Vagina (tissue), 2 donors: ENCODE results near the gene SZRD1. TPM values are rescaled to one million over a fixed set of nuclear protein-coding genes. Genes with fewer than 3 reads are reported as not detected.

Experiments used
- DNase-seq, 2 donors: peaks; one replicate each; pipeline ENCODE4 v3.0.0-alpha.2; 2017; ENCODE audit errors: extremely low spot score in 2 of 2
- H3K27ac ChIP-seq: fragments of 200-600 bp; sonication (generic); one replicate; pipeline ENCODE4 v1.5.1; 2019
- H3K27me3 ChIP-seq: fragments of 200-600 bp; sonication (generic); one replicate; pipeline ENCODE4 v1.5.1; 2019
- H3K36me3 ChIP-seq, 2 donors: fragments of 200-600 bp; sonication (generic); one replicate each; pipeline ENCODE4 v1.5.1; 2017 to 2019
- H3K4me1 ChIP-seq: fragments of 200-600 bp; sonication (generic); one replicate; pipeline ENCODE4 v1.5.1; 2019
- H3K4me3 ChIP-seq, 2 donors: fragments of 200-600 bp; sonication (generic); 1 replicate in 1 of 2; 2 replicates in 1 of 2; pipeline ENCODE4 v1.5.1; 2016 to 2019
- H3K9me3 ChIP-seq: fragments of 200-600 bp; sonication (generic); one replicate; pipeline ENCODE4 v1.5.1; 2019
- POLR2A ChIP-seq, 2 donors: fragments of 450-650 bp; IDR thresholded peaks; one replicate each; pipeline ENCODE4 v1.6.1; 2017; ENCODE audit warnings: antibody characterized with exemption in 2 of 2, mild to moderate bottlenecking in 2 of 2, moderate library complexity in 2 of 2
- POLR2AphosphoS5 ChIP-seq, 2 donors: sonication (generic); formaldehyde crosslinking; IDR thresholded peaks; one replicate each; pipeline ENCODE4 v1.9.0; 2017; ENCODE audit warnings: antibody characterized with exemption in 2 of 2, mild to moderate bottlenecking in 2 of 2, low read depth in 1 of 2; ENCODE audit not compliant: insufficient read depth in 1 of 2
- intact Hi-C: fragments of 100-400 bp; cut with DNase I; formaldehyde crosslinking; loops from one replicate; pipeline ENCODE4 v1.15.1; 2023
- total RNA-seq: library from RNA; depleted of rRNA; stranded (reverse); fragments of >200 nt; gene quantifications from one replicate; pipeline ENCODE4 v1.2.3, GENCODE V29; 2016
- TF ChIP-seq, protein P1 (sequence below), 3 experiments: fragments of 450-650 bp in 2 of 3; fragments of 200-600 bp in 1 of 3; sonication (generic) in 1 of 3; IDR thresholded peaks; one replicate each; pipeline ENCODE4 v1.5.1; 2017 to 2019; ENCODE audit warnings: antibody characterized with exemption in 3 of 3, mild to moderate bottlenecking in 2 of 3, moderate library complexity in 2 of 3

Gene SZRD1
- total RNA-seq, 1 donor from 2014 or later: 52.3 TPM

DNA sequence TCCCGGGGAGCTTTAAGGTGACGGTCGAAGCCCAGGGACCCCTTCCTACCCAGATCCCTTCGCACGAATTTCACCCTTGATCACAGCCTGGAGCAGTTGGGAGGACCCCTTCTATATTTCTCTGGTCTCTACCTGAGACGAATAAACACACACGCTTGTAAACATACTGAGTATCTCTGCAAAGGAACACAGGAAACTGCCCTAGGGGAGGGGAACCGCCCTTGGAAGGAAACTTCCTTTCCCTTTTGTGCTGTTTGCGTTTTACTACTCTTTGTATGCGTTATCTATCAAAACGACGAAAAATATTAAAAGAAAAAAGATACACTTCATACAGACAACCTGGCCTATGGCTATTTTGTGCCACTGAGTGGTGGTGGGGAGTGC lies 74.2 kb downstream of the SZRD1 start:
- Histone ChIP-seq H3K27me3 (no peaks in the 10 kb centered on the region), H3K9me3 (no peaks in the 10 kb centered on the region), H3K36me3 (peaks cover 0 to 22% of the 10 kb centered on the region in 2 donors), H3K4me1 (peaks cover 40% of the 10 kb centered on the region), H3K4me3 (peak overlapping the region; percentile 72 to 85), H3K27ac (peak overlapping the region; percentile 77)
- intact Hi-C loops: no loop called here
- TF ChIP-seq, protein P1, sequence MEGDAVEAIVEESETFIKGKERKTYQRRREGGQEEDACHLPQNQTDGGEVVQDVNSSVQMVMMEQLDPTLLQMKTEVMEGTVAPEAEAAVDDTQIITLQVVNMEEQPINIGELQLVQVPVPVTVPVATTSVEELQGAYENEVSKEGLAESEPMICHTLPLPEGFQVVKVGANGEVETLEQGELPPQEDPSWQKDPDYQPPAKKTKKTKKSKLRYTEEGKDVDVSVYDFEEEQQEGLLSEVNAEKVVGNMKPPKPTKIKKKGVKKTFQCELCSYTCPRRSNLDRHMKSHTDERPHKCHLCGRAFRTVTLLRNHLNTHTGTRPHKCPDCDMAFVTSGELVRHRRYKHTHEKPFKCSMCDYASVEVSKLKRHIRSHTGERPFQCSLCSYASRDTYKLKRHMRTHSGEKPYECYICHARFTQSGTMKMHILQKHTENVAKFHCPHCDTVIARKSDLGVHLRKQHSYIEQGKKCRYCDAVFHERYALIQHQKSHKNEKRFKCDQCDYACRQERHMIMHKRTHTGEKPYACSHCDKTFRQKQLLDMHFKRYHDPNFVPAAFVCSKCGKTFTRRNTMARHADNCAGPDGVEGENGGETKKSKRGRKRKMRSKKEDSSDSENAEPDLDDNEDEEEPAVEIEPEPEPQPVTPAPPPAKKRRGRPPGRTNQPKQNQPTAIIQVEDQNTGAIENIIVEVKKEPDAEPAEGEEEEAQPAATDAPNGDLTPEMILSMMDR (IDR thresholded peaks at IDR 0.05): no peak
- TF ChIP-seq POLR2AphosphoS5 (IDR thresholded peaks at IDR 0.05; ENCODE audit: insufficient read depth in 1 of 2, low read depth in 1 of 2) (no peak), POLR2A (IDR thresholded peaks at IDR 0.05) (no peak)
- no peak for DNase-seq

GRCh38 chr1:16442265-16442664 lies 75.2 kb downstream of the SZRD1 start:
- intact Hi-C loops: no loop called here
- TF ChIP-seq POLR2AphosphoS5 (IDR thresholded peaks at IDR 0.05; ENCODE audit: insufficient read depth in 1 of 2, low read depth in 1 of 2): no peak
- TF ChIP-seq POLR2A (IDR thresholded peaks at IDR 0.05): no peak
- TF ChIP-seq, protein P1 (IDR thresholded peaks at IDR 0.05): no peak
- no peak for DNase-seq
- H3K4me3 ChIP-seq: no peak overlapping the region
- H3K27ac ChIP-seq: no peak overlapping the region
- H3K4me1 ChIP-seq: peaks cover 40% of the 10 kb centered on the region
- H3K36me3 ChIP-seq: peaks cover 0 to 26% of the 10 kb centered on the region in 2 donors
- H3K27me3 ChIP-seq: no peaks in the 10 kb centered on the region
- H3K9me3 ChIP-seq: no peaks in the 10 kb centered on the region

- Histone ChIP-seq H3K27me3 (no peaks in the 10 kb centered on the region), H3K9me3 (no peaks in the 10 kb centered on the region), H3K36me3 (peaks cover 0 to 31% of the 10 kb centered on the region in 2 donors), H3K4me3 (no peak overlapping the region), H3K4me1 (peaks cover 40% of the 10 kb centered on the region), H3K27ac (no peak overlapping the region)
- TF ChIP-seq POLR2A (IDR thresholded peaks at IDR 0.05): no peak
- TF ChIP-seq, protein P1 (IDR thresholded peaks at IDR 0.05): no peak
- no peak for TF ChIP-seq POLR2AphosphoS5 (IDR thresholded peaks at IDR 0.05; ENCODE audit: insufficient read depth in 1 of 2, low read depth in 1 of 2)
- DNase-seq: no peak
- intact Hi-C loops: no loop called here
These were observed 75.9 kb downstream of the SZRD1 start for GRCh38 chr1:16442941-16443340.

GRCh38 chr1:16443975-16444770 lies 77.1 kb downstream of the SZRD1 start:
- Histone ChIP-seq H3K4me1 (peaks cover 40% of the 10 kb centered on the region), H3K27ac (no peak overlapping the region), H3K9me3 (no peaks in the 10 kb centered on the region), H3K27me3 (no peaks in the 10 kb centered on the region), H3K36me3 (peaks cover 0 to 43% of the 10 kb centered on the region in 2 donors), H3K4me3 (no peak overlapping the region)
- DNase-seq: no peak
- TF ChIP-seq, protein P1 (IDR thresholded peaks at IDR 0.05): no peak
- TF ChIP-seq POLR2A (IDR thresholded peaks at IDR 0.05): no peak
- no peak for TF ChIP-seq POLR2AphosphoS5 (IDR thresholded peaks at IDR 0.05; ENCODE audit: insufficient read depth in 1 of 2, low read depth in 1 of 2)
- intact Hi-C loops: no loop called here

DNA sequence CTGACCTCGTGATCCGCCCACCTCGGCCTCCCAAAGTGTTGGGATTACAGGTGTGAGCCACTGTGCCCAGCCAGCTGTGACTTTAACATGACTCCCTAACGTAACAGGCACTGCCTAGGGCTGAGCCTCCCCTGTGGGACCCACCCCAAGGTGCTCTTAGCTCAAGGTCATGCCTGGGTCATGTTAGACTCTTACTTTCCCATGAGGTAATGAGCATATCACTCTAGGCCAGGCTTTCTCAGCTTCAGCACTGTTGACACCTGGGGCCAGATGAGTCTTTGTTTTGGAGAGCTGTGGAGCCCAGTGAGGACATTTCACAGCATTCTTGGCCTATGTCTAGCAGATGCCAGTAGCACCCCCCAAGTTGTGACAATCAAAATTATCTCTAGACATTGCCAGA lies 78.0 kb downstream of the SZRD1 start:
- intact Hi-C loops: no loop called here
- H3K27ac ChIP-seq: no peak overlapping the region
- peaks cover 38% of the 10 kb centered on the region for H3K4me1 ChIP-seq
- DNase-seq: no peak
- no peaks in the 10 kb centered on the region for H3K27me3 ChIP-seq
- H3K9me3 ChIP-seq: no peaks in the 10 kb centered on the region
- H3K4me3 ChIP-seq: no peak overlapping the region
- H3K36me3 ChIP-seq: peaks cover 0 to 52% of the 10 kb centered on the region in 2 donors
- TF ChIP-seq POLR2A (IDR thresholded peaks at IDR 0.05) (no peak), POLR2AphosphoS5 (IDR thresholded peaks at IDR 0.05; ENCODE audit: insufficient read depth in 1 of 2, low read depth in 1 of 2) (no peak)
- TF ChIP-seq, protein P1 (IDR thresholded peaks at IDR 0.05): no peak
